Right forelimb (tissue), 1 donor: Measurements from ENCODE around the gene PCDH1.
A peak's percentile ranks its signal among the peaks of the same experiment; 100 is the strongest.
"Not testable (repeated sequence)": the region's sequence is repeated elsewhere in the genome, so short reads cannot be mapped to it uniquely, and the experiment has no call there.

Source experiments
- DNase-seq: peaks from one replicate; pipeline ENCODE4 v3.0.0-alpha.2; 2018

PCDH1 gene

DNA sequence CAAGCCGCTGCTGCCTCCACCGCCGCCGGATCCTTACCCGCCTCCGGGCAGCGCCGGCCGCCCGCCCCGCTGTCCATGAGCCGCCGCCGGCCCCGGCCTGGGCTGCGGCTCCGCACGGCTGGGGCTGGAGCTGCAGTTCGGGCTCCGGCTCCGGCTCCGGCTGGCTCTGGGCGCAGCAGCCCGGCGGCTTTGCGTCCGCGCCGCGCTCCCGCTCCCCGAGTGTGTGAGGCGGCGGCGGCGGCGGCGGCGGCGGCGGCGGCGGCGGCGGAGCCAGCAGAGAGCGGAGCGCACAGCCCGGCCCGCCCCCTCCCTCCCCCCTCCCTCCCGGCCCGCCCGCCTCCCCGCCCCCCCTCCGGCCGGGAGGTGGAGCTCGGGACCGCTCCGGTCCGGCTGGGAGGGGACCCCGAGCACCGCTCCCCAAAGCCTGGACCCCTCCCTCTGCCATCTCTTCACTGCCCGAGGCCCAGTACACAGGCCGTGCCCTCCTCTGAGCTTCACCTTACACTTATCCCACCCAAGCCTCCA, at the start of gene PCDH1:
Gene PCDH1 (minus strand): TSS at position 225 of the 525 bp plus-strand sequence. CDS start 148 bp downstream, at position 77.
- peak; percentile 60 for DNase-seq

DNA sequence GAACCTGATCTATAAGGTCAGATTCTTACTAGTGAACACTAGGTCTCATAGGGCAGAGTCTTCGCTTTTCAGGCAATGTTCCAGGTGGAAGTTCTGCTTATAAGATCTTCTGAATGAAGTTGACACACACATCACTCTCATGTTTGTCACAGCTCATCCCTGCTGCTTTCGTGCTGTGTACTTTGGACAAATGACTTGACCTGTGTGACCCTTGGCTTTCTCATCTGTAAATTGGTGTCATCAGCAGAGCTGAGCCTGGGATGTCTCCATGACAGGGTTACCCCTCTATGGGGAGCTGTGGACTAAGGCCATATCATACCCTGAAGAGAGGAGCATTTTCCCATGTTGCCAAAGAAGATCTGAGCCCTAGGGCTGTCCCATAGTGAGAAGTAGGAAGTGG, 48.2 kb upstream of the PCDH1 start:
- no peak for DNase-seq

DNA sequence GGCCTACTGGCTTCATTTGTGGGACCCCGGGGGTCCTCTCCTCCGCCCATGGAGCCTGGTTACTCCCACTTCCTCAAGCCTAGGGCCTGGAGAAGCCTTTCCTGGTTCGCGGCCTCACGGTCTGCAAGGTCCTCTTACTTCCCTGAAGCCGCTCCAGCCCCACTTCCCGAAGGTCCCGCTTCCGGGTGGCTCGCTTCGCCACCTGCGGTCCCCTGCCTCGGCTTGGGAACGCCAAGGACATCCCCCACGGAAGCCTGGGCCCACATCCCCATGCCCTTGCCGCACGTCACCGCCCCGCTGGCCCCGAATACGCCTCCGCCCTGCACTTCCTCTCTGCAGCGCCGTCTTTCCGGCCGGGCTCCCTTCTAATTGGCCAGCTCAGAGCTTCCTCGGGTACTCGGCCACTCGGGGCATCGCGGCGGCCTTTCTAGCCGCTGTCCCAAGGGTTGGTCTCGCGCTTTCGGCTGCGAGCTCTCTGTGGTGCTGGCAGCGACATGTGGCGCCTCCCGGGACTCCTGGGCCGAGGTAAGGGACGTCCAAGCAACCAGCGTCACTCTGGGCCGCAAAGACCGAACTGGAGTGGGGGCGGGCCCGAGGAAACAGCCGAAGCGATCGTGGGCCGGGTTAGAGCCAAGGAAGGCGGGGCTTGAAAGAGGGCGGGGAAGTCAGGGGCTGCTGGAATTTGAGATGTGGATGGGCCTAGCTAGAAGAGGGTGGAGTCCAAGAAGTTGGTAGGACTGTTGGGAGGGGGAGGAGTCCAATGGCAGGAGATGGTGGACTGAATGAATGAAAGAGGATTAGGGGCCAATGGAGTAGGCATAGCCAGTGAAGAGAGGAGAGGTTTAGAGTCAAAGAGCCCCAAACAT, 45.5 kb upstream of the PCDH1 start, which contains the start of gene DELE1:
Gene DELE1 (plus strand): TSS at position 424 of the 866 bp plus-strand sequence. CDS start 71 bp downstream, at position 495.
- DNase-seq = peak; percentile 95

DNA sequence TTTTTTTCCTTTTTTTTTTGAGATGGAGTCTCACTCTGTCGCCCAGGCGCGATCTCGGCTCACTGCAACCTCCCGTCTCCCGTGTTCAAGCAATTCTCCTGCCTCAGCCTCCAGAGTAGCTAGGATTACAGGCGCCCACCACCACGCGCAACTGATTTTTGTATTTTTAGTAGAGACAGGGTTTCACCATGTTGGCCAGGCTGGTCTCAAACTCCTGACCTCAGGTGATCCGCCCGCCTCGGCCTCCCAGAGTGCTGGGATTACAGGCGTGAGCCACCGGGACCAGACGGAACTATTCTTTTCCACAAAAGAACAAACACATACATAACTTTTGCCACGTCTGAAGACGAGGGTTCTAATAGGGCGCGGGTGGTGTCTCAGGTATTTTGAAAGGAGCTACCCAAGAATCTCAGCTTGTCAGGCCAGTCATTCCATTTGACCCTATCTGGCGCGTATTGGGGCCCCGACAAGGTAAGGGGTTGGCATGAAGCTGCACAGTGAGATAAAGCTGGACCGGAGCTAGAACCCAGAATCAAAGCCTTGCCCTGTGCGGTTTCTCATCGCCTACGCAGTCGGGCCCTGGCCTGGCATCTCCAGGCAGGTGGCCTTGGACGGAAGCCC, 44.7 kb upstream of the PCDH1 start:
- DNase-seq = not testable (repeated sequence)

DNA sequence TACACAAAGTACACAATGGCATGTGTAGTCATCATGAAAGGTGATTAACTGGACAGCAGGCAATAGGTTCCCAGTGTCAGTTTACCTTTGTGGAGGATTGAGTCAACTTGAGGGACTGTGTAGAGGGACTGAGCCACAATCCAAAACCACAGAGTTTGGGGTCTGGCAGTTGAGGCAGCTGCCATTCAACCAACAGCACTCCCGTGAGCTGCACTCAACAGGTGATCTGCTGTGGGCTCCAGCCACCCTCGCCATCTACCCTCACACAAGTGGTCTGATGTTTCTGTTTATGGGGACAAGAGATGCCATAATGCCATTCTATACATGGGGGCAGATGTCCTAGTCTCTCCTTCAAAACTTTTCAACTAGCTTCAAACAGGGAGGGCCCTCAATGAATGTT, 42.6 kb upstream of the PCDH1 start:
- no peak for DNase-seq

DNA sequence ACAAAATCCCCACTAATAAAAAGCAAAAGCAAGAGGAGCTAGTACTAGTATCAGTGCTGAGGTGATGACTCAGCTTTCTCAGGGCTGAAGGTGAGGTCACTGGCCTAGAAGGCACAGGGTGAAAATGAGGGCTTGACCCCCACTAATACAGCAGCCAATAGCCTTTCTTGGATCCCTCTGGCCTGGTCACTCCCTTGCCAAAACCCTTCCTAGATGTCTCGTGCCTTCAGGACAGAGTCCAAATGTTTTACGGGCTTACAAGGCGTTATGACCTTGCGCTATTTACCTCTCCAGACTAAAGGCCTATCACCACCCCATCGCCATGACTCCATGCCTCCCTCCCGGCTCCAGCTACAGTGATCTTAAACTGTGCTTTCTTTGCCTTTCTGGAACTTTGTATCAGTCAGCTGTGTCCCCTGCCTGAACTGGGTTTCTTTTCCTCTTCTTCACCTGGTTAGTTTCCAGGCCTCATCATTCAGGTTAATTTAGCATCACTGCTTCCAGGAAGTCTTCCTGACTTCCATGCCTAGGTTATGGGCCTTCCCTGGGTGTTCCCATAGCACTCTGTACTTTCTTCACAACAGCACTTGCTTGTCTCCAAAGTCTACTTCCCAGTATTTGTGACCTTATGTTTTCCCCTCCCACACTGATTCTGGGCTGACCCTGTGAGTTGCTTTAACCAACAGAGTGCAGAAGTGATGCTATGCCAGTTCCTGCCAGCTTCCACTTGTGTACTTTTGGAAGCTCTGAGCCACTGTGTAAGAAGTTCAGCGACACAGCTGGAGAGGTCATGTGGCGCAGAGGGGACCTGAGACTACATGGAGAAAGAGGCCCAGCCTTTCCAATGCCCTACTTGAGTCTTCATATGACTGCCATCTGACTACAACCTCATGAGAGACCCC, 41.3 kb upstream of the PCDH1 start:
- DNase-seq = no peak

DNA sequence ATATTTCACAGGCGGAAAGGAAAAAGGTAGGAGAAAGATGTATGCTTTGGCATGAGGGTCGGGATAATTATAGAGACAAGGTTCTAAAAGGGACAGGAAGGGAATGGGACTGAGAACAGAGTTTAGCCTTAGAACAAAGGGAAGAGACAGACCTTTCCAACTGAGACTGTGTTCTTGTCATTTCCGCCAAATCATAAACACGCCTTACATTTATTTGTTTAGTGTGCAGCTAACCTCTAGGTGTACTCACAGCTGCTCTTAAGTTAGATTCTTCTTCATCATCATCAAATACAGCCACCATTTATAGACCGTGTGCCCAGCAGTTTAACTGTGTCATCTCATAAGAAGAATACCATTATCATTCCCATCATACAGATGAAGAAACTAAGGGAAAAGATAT, 39.5 kb upstream of the PCDH1 start:
- DNase-seq = no peak

DNA sequence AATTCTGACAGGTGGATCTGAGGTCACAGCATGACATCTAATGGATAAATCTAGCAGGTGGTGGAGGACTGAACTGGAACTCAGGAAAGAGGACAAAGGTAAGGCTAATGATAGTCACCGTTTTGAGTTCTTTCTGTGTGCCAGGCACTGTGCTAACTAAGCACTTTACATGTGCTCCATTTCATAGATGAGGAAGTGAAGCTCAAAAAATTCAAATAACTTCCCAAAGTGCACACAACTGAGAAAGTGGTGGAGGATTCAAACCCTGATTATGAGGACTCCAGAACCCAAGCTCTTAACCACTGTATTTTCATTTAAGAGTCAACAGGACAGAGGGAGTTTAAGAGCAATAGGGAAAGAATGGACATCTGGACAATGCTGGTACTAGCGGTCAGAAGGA, 38.3 kb upstream of the PCDH1 start:
- no peak for DNase-seq

DNA sequence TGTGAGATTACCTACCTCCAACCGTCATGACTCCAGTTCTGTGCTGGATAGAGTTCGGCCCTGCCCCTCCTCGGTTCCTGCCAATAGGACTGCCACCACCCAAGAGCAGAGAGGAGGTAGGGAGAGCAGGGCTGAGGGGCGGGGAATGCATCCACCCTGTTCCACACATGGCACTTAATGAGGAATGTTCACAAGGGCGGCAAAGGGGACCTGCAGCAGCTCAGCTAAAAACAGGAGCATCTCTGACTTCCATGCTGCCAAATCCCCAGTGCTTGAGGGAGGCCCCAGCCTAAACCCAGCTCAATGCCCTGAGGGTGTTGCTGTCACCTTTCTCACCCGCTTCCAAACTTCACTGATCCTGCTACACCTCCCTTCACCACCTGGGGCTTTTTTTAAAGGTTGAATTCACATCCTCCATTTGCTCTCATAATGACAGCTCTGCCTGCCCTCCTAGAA, 37.7 kb upstream of the PCDH1 start:
- no peak for DNase-seq

DNA sequence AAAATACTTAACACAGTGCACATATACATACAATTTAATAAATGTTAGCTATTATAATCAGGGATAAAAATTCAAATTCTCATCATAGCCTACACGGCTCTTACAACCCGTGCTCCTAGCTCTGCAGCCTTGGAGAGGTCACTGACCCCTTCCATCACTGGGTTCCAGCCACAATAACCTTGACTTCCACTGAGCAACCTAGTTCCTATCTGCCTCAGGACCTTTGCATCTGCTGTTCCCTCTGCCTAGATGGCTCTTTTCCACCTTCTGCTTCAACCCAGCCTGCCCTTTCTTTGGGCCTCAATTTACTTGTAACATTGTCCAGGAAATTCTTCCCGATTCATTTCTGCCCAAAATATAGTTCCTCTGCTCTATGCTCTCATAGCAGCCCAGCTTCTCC, 36.6 kb upstream of the PCDH1 start:
- DNase-seq = no peak

DNA sequence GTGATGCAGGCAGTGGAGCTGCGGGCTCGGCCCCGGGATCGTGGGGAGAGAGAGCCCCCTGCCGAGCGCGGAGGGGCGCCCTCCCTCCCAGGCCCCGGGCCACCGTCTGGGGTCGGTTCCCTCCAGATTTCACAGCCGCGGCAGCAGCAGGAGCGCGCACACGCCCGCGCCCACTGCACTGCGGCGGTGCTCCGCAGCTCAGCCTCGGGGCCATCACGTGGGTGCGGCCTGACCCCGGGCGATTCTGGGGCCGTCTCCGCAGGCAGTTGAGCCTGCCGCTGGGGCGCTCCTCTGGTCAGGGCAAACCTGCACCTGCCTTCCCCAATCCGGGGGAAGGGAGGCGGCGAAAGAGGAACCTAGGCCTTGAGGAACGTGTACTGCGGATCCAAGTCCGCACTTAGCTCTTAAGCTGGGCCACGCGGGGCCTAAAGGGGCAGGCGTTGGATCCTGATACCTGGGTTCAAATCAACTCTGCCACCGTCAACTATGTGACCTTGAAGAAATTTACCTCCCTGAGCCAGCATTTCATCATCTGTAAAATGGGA, 36.1 kb upstream of the PCDH1 start:
- DNase-seq = no peak

DNA sequence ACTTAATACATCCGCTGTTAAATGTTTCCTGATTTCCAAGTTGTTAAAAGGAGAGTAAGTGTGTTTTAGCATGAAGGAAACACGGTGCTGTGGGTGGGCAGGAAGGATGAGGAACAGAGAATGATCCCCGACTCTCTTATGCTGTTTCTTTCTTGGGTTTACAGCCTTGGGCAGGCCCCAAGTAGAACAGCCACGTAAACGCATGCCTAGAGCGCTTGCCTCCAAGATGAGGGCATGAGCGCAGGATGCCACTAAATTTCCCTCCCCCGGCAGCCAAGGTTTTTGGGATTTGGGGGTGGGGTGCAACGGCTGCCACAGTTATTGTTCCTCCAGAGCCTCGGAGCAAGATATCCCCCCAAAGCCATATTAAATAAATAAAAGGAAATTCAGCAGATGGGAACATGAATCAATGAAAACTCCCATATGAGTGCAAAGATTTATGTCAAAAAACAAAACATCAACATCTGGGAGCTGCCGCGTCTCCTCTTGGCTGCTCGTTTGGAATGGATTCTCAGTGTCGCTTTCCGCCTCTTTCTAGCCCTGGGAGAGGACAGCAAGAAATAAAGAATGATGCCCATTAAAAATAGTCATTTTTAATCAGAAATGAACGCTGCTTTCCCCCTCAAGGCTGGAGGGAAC, 35.5 kb upstream of the PCDH1 start:
- no peak for DNase-seq

DNA sequence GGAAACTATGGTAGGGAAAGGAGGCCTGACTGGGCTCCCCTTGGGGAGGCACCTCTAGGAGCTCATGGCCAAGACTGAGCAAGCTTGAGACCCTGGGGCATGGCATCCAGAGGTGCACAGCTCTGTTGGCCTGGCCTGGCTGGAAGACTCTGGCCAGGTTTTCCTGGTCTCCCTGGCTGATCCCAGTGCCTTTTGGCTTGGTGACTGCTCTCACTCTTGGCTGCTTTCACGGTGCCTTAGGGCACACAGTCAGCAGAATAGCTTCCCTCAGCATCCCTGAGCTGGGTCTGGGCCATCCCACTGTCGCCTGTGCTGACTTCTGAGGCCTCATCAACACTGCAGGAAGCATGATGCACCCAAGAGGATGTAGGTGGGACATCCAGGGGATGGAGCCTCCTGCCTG, 32.1 kb upstream of the PCDH1 start:
- no peak for DNase-seq

DNA sequence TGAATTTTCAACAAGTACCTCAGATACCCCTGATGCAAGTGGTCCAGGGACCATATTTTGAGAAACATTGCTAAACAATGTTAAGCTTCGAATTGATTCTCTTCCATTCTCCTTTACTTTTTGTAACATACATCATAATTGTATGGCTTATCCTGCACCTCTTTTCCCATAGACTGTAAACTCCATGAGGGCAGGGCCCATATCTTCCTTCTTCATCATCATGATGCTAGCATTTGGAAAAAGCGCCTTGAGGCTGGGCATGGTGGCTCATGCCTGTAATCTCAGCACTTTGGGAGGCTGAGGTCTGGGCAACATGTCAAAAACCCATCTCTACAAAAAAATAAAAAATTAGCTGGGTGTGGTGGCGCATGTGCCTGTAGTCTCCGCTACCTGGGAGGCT, 31.0 kb upstream of the PCDH1 start:
- no peak for DNase-seq

DNA sequence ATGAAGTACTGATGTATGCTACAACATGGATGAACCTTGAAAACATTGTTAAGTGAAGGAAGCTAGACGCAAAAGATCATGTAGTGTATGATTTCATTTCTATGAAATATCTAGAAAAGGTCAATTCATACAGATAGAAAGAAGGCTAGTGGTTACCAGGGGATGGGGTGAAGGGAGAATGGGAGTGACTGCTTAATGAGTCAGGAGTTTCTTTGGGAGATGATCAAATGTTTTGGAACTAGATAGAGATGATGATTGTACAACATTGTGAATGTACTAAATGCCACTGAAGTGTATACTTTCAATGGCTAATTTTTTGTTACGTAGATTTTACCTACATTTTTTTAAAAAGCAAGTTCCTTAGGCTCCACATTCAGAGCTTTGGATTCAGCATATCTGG, 30.6 kb upstream of the PCDH1 start:
- DNase-seq = no peak

DNA sequence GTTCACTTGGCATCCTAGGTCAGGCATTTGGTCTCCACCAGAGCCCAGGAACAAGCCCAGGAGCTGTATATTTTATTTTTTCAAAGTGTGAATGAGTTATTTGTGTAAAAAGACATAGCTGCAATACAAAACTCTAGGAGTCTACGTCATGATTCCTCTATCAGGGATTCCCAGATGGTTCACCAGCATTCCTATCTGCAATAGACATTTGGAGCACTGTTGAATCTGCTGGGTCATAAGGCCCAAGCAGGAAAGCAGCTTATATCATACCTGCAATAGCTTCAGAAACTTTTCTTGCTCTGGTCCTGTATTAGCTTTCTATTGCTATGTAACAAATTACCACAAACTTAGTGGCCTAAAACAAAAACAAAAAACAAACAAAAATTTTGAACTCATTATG, 28.8 kb upstream of the PCDH1 start:
- DNase-seq = no peak

DNA sequence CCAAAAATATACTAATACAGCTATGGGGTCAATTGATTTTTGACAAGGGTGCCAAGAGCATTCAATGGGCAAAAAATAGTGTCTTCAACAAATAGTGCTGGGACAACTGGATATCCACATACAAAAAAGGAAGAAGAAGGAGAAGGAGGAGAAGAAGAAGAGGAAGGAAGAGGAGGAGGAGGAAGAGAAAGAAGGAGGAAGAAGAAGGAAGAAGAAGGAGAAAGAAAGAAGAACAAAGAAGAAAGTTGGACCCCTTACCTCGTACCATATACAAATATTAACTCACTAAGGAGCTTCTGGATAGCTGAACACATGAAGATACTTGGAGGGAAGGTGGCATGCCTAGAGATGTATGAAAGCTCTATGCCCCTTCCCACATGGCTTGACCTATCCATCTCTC, 28.3 kb upstream of the PCDH1 start:
- DNase-seq = no peak

DNA sequence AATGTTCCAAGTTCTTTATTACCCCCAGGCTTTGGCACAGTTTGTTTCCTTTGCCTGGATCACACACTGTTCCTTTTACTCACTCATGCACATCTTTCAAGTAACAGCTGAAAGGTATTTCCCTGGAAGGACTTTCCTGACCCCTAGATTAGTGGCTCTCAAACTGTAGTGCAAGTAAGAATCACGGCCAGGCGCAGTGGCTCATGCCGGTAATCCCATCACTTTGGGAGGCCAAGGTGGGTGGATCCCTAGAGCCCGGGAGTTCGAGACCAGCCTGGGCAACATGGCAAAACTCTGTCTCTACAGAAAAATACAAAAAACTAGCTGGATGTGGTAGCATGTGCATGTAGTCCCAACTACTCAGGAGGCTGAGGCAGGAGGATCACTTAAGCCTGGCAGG, 26.3 kb upstream of the PCDH1 start:
- DNase-seq = no peak

DNA sequence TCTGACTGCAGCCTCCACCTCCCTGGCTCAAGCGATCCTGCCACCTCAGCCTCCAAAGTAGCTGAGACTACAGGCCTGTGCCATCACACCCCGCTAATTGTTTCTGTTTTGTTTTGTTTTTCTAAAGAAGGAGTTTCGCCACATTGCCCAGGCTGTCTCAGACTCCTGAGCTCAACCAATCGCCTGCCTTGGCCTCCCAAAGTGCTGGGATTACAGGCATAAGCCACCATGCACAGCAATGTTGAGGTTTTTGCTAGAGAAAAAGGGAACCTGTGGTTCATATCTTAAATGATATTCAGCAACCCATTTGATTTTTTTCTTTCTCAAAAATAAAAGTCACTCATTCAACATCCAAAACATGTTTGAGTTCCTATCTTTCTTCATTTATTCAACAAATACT, 25.1 kb upstream of the PCDH1 start:
- no peak for DNase-seq

DNA sequence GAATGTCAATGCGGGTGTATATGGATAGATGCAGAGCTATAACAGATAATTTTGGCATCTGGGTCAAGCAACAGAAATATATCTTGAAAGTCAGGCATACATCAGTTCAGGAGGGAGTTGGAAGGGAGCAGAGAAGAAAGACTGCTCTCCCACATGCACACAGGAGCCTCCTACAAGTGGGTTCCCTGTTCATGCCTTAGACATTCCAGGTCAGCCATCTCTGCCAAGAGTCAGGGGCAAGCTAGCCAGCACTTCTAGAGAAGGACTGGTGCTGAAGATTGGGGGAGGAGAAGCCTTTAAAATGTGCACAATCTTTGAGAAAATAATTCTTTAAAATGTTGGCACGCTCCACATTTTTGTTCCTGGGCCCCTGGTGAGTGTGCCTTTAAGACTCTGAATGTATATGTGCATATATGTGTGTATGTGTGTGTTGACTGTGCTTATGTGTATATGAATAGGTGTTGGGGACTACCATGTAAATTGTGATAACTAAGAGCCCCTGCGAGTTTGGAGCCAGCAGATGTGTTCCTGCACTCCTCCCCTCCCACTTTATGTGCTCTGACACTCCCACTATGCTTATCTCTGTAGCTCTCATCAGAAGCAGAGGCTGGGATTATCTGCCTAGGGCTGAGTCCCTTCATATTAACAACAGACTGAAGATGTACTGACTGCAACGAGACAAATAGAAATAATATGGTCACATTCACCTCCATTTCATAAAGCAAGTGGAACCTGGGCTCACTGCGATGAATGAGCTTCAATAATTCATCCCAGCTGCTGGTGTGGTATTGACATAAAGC, 24.0 kb upstream of the PCDH1 start:
- DNase-seq = no peak

DNA sequence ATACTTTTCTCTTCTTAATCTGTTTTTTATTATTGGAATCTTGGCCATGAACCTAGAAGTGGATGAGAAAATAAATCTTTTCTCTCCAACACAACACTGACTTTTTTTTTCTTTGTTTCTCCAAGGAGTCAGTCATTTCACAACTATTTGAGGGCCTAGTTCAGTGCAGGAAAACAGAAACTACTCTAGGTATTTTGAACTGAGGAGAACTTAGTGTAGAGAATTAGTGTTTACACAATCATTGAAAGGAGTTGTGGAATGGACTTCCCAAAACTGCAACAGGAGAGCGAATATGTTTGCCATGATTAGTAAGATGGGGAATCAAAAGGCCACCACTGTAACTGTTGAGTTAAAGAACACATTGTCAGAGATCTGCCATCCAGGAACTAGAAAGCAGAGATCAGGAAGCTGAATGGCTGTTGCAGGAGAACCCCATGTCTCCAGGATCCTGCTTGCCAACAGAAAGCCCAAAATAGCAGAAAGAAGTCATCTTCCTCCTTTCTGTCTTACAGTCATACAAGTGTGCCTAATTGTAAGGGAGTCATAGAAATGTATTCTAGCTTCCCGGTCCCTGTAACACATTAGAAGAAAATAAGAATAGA, 20.3 kb upstream of the PCDH1 start:
- DNase-seq = no peak
